Body of pancreas (tissue), 4 donors: ENCODE measurements around the gene CES2.

Source experiments
- CTCF ChIP-seq, 7 experiments: fragments of 450-650 bp in 4 of 7; fragments of 200-600 bp in 3 of 7; sonication (generic) in 3 of 7; IDR thresholded peaks; one replicate each; pipeline ENCODE4 v1.5.1; 2016 to 2019; ENCODE audit warnings: antibody characterized with exemption in 7 of 7
- POLR2A ChIP-seq, 3 donors: fragments of 450-650 bp; IDR thresholded peaks; one replicate each; pipeline ENCODE4 v1.6.1; 2016; ENCODE audit warnings: antibody characterized with exemption in 3 of 3, mild to moderate bottlenecking in 2 of 3

- no peak for TF ChIP-seq CTCF (IDR thresholded peaks at IDR 0.05)
- TF ChIP-seq POLR2A (IDR thresholded peaks at IDR 0.05) = no peak
Measured at GRCh38 chr16:66940236-66940635, 4.9 kb downstream of the CES2 start.
